ENCODE measurements around the gene SLF1.

Gene SLF1

DNA sequence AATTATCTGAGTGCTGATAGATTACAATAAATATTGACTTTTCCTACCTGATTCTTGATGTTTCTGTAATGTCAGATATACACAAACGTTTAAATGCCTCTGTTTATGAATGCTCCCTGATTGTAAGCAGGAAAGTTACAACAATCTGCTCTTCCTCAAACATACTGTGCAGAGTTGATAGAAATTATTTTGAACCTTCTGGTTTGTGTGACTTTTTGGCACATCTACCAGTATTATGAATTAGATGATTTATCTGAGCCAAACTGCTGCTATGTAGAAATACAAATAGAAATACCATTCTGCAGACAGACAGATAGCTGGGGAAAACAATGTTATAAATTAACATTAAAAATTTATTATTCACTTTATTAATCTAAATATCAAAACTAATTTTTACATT, 113.0 kb downstream of the SLF1 start:
- TF ChIP-seq, protein P1, sequence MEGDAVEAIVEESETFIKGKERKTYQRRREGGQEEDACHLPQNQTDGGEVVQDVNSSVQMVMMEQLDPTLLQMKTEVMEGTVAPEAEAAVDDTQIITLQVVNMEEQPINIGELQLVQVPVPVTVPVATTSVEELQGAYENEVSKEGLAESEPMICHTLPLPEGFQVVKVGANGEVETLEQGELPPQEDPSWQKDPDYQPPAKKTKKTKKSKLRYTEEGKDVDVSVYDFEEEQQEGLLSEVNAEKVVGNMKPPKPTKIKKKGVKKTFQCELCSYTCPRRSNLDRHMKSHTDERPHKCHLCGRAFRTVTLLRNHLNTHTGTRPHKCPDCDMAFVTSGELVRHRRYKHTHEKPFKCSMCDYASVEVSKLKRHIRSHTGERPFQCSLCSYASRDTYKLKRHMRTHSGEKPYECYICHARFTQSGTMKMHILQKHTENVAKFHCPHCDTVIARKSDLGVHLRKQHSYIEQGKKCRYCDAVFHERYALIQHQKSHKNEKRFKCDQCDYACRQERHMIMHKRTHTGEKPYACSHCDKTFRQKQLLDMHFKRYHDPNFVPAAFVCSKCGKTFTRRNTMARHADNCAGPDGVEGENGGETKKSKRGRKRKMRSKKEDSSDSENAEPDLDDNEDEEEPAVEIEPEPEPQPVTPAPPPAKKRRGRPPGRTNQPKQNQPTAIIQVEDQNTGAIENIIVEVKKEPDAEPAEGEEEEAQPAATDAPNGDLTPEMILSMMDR (IDR thresholded peaks at IDR 0.05; ENCODE audit: insufficient read depth, low read depth, low read length, missing control alignments): no peak
- no peak for DNase-seq (ENCODE audit: low read depth)

DNA sequence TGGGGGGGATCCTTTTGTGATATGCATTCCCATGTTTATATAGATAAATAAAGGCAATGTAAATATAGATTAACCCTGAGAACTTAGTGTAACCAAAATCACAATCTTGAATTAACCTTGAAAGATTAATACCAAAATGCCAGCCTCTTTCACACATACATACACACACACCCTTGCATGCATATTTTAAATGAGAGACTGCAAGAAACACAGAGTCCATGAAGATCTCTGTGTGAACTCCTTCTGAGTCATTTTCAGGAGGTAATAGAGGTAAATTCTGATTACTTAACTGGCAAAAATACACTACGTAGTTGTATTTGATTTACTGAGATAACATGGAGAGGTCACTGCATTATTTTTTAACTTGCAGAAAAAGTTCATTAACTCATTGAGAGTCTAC, 118.0 kb downstream of the SLF1 start:
- DNase-seq (ENCODE audit: low read depth): no peak
- TF ChIP-seq, protein P1 (IDR thresholded peaks at IDR 0.05; ENCODE audit: insufficient read depth, low read depth, low read length, missing control alignments): no peak
- H3K4me3 ChIP-seq (ENCODE audit: low read length): no peak overlapping the region

More for the DNA sequence above, 113.0 kb downstream of the SLF1 start:
- H3K4me3 ChIP-seq (ENCODE audit: low read length): no peak overlapping the region

DNA sequence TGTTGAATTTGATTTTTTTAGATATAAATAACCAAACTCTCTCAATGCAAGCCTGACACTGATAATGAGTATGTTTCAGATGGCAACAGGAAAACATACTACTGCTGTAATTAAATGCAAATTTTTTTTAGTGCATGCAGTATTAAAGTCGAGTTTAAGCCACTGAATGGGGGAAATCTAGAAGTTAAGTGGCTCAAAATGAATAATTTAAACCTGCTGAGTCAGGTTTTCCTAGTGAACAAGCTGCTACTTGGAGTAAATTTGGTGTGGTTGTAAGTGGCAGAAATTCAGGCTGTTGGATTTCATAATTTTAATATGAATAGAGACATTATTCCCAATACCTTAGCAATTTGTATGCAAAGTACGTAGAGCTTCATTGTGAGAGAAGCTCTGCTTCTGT, 121.8 kb downstream of the SLF1 start:
- DNase-seq (ENCODE audit: low read depth): no peak
- TF ChIP-seq, protein P1 (IDR thresholded peaks at IDR 0.05; ENCODE audit: insufficient read depth, low read depth, low read length, missing control alignments): no peak
- no peak overlapping the region for H3K4me3 ChIP-seq (ENCODE audit: low read length)

DNA sequence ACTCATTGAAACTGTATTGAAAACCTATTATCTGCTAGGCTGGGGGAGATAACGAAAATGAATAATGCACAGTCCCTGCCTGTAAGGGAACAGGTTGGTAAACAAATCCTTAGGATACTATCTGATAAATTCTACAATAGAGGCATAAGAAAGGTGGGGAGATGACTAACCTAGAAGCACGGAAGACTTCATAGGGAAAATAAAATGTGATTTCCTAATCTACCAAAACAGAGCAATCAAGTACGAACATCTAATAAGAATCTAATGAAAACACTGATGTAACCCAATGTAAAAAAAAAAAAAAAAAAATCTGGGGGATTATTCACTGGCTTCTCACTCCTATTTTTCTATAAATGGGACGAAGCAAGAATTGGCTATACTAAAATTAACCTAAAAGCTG, 124.4 kb downstream of the SLF1 start:
- no peak for DNase-seq (ENCODE audit: low read depth)
- TF ChIP-seq, protein P1 (IDR thresholded peaks at IDR 0.05; ENCODE audit: insufficient read depth, low read depth, low read length, missing control alignments): no peak
- no peak overlapping the region for H3K4me3 ChIP-seq (ENCODE audit: low read length)

DNA sequence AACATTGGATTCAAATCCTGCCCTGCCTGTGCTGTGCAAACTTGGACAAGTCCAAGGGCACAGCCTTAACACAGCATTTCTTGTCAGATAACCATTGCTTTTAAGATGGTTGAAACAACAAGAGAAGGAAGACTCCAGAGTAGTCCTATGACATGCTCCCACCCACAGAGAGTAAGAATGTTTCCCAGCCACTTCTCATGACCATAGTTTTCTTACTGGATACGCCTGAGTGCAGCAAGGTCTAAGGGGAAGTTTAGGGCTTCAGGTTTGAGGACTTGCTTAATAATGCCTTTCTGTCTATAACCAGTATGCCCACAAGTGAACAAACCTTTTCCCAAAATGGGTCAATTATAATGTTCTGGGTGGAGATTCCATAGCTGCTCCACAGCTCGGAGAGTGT, 126.4 kb downstream of the SLF1 start:
- no peak for DNase-seq (ENCODE audit: low read depth)
- H3K4me3 ChIP-seq (ENCODE audit: low read length): no peak overlapping the region
- TF ChIP-seq, protein P1 (IDR thresholded peaks at IDR 0.05; ENCODE audit: insufficient read depth, low read depth, low read length, missing control alignments): no peak

DNA sequence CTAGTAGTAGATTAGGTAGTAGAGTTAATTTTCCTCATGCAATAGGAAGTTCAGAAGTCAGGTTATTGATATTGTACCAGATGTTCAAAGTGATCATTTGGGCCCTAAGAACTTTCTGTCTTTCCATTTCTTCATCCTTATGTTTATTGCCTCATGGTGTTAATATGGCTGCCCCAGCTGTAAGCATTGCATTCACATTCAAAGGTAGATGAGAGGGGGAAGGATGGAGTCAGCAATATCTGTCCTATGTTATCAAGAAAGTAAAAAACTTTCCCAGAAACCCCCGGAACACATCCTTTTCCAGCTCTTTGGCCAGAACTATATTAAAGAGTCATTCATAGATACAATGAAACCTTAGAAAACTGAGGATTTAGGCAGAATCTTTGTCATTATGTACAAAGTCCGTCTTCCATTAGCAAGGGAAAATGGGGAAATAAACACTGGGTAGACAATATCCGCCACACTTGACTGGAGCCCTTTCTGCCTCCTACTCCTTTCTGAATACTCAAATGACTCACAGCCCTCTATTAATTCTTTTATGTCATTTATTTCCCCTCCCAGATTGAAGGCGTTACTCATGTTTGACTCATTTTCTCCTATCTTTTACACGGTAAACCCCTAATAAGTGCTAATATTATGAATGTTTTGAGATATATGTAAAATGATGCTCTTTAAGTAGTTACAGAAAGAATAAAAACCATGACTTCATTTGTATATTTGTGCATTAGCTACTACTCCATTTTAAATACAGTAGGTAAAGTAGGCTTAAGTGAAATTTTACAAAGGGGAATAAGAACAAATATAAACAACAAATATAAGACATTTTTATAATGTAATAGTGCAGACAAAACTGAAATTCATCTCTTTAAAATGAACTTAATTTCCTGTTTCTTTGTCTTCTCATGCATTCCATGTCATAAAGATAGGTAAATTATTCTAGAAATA, 127.6 kb downstream of the SLF1 start:
- TF ChIP-seq, protein P1 (IDR thresholded peaks at IDR 0.05; ENCODE audit: insufficient read depth, low read depth, low read length, missing control alignments): no peak
- H3K4me3 ChIP-seq (ENCODE audit: low read length): no peak overlapping the region
- DNase-seq (ENCODE audit: low read depth): peak; percentile 81

DNA sequence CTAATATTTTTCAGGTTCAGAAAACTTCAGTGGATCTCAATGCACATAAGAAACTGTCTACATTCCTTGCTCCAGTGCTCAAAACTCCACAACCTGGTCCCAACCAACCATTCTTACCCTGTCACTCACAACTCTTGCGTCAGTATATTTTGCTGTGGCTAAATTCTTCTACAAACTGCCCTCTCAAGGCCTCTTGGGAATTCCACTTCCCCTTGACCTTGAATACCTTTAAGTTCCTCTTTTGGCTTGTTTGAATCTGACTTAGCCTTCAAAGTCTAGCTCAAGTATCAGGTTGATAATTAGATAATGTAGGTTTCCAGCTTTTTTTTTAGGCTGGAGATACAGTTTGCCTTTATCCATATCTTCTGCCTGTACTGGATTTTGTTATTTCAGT, 128.3 kb downstream of the SLF1 start:
- no peak for DNase-seq (ENCODE audit: low read depth)
- TF ChIP-seq, protein P1 (IDR thresholded peaks at IDR 0.05; ENCODE audit: insufficient read depth, low read depth, low read length, missing control alignments): no peak
- no peak overlapping the region for H3K4me3 ChIP-seq (ENCODE audit: low read length)
